Uterus (tissue), 4 donors: ENCODE results near the gene SCNM1. TPM values are rescaled to one million over a fixed set of nuclear protein-coding genes. Genes with fewer than 3 reads are reported as not detected.

Experiments used
- DNase-seq, 2 donors: peaks; one replicate each; pipeline ENCODE4 v3.0.0-alpha.2; 2019 to 2020
- H3K27ac ChIP-seq, 2 donors: fragments of 200-600 bp; sonication (generic); 1 replicate in 1 of 2; 2 replicates in 1 of 2; pipeline ENCODE4 v1.5.1; 2016 to 2018
- H3K27me3 ChIP-seq, 2 donors: fragments of 200-600 bp; sonication (generic); one replicate each; pipeline ENCODE4 v1.5.1; 2018 to 2019; ENCODE audit warnings: control low read depth in 1 of 2
- H3K36me3 ChIP-seq, 2 donors: fragments of 200-600 bp; sonication (generic); one replicate each; pipeline ENCODE4 v1.5.1; 2019; ENCODE audit warnings: control low read depth in 1 of 2
- H3K4me1 ChIP-seq, 2 donors: fragments of 200-600 bp; sonication (generic); one replicate each; pipeline ENCODE4 v1.5.1; 2018 to 2019; ENCODE audit warnings: control low read depth in 1 of 2
- H3K4me3 ChIP-seq, 2 donors: fragments of 200-600 bp; sonication (generic); 1 replicate in 1 of 2; 2 replicates in 1 of 2; pipeline ENCODE4 v1.5.1; 2018 to 2019; ENCODE audit warnings: mild to moderate bottlenecking in 1 of 2
- H3K9me3 ChIP-seq, 2 donors: fragments of 200-600 bp; sonication (generic); one replicate each; pipeline ENCODE4 v1.5.1; 2019; ENCODE audit warnings: control low read depth in 1 of 2
- CTCF ChIP-seq, 4 experiments: fragments of 200-600 bp in 2 of 4; fragments of 450-650 bp in 2 of 4; sonication (generic) in 2 of 4; IDR thresholded peaks; one replicate each; pipeline ENCODE4 v1.5.1; 2016 to 2019; ENCODE audit warnings: antibody characterized with exemption in 4 of 4, mild to moderate bottlenecking in 2 of 4, moderate library complexity in 1 of 4
- POLR2A ChIP-seq, 2 donors: fragments of 450-650 bp; IDR thresholded peaks; one replicate each; pipeline ENCODE4 v1.6.1; 2016; ENCODE audit warnings: antibody characterized with exemption in 2 of 2, mild to moderate bottlenecking in 1 of 2, moderate library complexity in 1 of 2
- intact Hi-C: fragments of 100-400 bp; cut with DNase I; formaldehyde crosslinking; loops from one replicate; pipeline ENCODE4 v1.15.1; 2023; ENCODE audit warnings: low total_unique reads
- total RNA-seq, 4 donors: library from RNA; depleted of rRNA in 3 of 4; stranded (reverse); fragments of >200 nt in 3 of 4; gene quantifications; one replicate each; pipeline versions ENCODE4 v1.1.0 to v1.2.4, GENCODE V29; 2014 to 2023
- donor health status: DM: yes; HTN: yes; CAD: no.

Gene SCNM1
- total RNA-seq, 4 donors from 2014 or later, result 3.2 to 186 (median 21.3) TPM

GRCh38 chr1:151146412-151147131, 19.4 kb upstream of the SCNM1 start, which contains the start of gene SEMA6C:
TSS of gene SEMA6C (minus strand) at chr1:151146631. CDS start at chr1:151142621, 4,010 bp downstream.
- TF ChIP-seq POLR2A (IDR thresholded peaks at IDR 0.05) (peak; percentile 89 to 94), CTCF (IDR thresholded peaks at IDR 0.05) (no peak)
- H3K4me3 ChIP-seq, result peak within 1 kb of the TSS; percentile 93 to 98
- H3K27ac ChIP-seq, result peak within 1 kb of the TSS; percentile 89
- intact Hi-C loops, result no loop called here
- peak; percentile 95 to 96 for DNase-seq
- no peaks in the 10 kb centered on the region for H3K9me3 ChIP-seq
- no peaks in the 10 kb centered on the region for H3K36me3 ChIP-seq
- no peaks in the 10 kb centered on the region for H3K27me3 ChIP-seq
- peaks cover 5 to 12% of the 10 kb centered on the region in 2 donors for H3K4me1 ChIP-seq

- Histone ChIP-seq H3K4me1 (peaks cover 5 to 12% of the 10 kb centered on the region in 2 donors), H3K27ac (peak overlapping the region; percentile 89), H3K9me3 (no peaks in the 10 kb centered on the region), H3K4me3 (peak overlapping the region; percentile 93 to 98), H3K36me3 (no peaks in the 10 kb centered on the region), H3K27me3 (no peaks in the 10 kb centered on the region)
- TF ChIP-seq CTCF (IDR thresholded peaks at IDR 0.05) (no peak), POLR2A (IDR thresholded peaks at IDR 0.05) (no peak)
- peak; percentile 42 to 54 for DNase-seq
- intact Hi-C loops, result no loop called here
These were observed 18.8 kb upstream of the SCNM1 start for GRCh38 chr1:151147132-151147503.

GRCh38 chr1:151147665-151148064, 18.3 kb upstream of the SCNM1 start:
- no peaks in the 10 kb centered on the region for H3K9me3 ChIP-seq
- H3K4me3 ChIP-seq, result no peak overlapping the region
- H3K36me3 ChIP-seq, result no peaks in the 10 kb centered on the region
- TF ChIP-seq CTCF (IDR thresholded peaks at IDR 0.05), result no peak
- no peak for TF ChIP-seq POLR2A (IDR thresholded peaks at IDR 0.05)
- DNase-seq, result no peak
- H3K4me1 ChIP-seq, result peaks cover 5 to 12% of the 10 kb centered on the region in 2 donors
- no peaks in the 10 kb centered on the region for H3K27me3 ChIP-seq
- intact Hi-C loops, result no loop called here
- peak overlapping the region; percentile 89 for H3K27ac ChIP-seq

- Histone ChIP-seq H3K27me3 (no peaks in the 10 kb centered on the region), H3K27ac (no peak within 1 kb of the TSS), H3K9me3 (no peaks in the 10 kb centered on the region), H3K36me3 (no peaks in the 10 kb centered on the region), H3K4me3 (no peak within 1 kb of the TSS), H3K4me1 (no peaks in the 10 kb centered on the region)
- DNase-seq, result no peak
- intact Hi-C loops, result loop anchor here (10.0 kb wide), 1 partner anchor 52 kb away; no protein-coding TSS in a partner anchor
- no peak for TF ChIP-seq POLR2A (IDR thresholded peaks at IDR 0.05)
- TF ChIP-seq CTCF (IDR thresholded peaks at IDR 0.05), result no peak
These were observed 9.5 kb upstream of the SCNM1 start, which contains the start of gene TNFAIP8L2 for GRCh38 chr1:151156515-151156819. TSS of gene TNFAIP8L2 (plus strand) at chr1:151156649. CDS start at chr1:151158698, 2,049 bp downstream.

GRCh38 chr1:151157067-151157531, 8.8 kb upstream of the SCNM1 start:
- no peak overlapping the region for H3K27ac ChIP-seq
- H3K9me3 ChIP-seq, result no peaks in the 10 kb centered on the region
- TF ChIP-seq CTCF (IDR thresholded peaks at IDR 0.05), result no peak
- TF ChIP-seq POLR2A (IDR thresholded peaks at IDR 0.05), result no peak
- H3K4me3 ChIP-seq, result no peak overlapping the region
- intact Hi-C loops, result loop anchor here (10.0 kb wide), 1 partner anchor 52 kb away; no protein-coding TSS in a partner anchor
- H3K27me3 ChIP-seq, result no peaks in the 10 kb centered on the region
- no peaks in the 10 kb centered on the region for H3K36me3 ChIP-seq
- DNase-seq, result no peak
- no peaks in the 10 kb centered on the region for H3K4me1 ChIP-seq
